ENCODE measurements around the gene SCP2.

- TF ChIP-seq CTCF (IDR thresholded peaks at IDR 0.05) (no peak), POLR2A (IDR thresholded peaks at IDR 0.05) (no peak)
Observed at GRCh38 chr1:53024117-53024516, 97.0 kb downstream of the SCP2 start.
